Gastroesophageal sphincter (tissue), 3 donors: ENCODE measurements around the gene CSGALNACT2.

Source experiments
- CTCF ChIP-seq, 4 experiments: fragments of 200-600 bp in 2 of 4; fragments of 450-650 bp in 2 of 4; sonication (generic) in 1 of 4; IDR thresholded peaks; one replicate each; pipeline ENCODE4 v1.5.1; 2017 to 2019; ENCODE audit warnings: antibody characterized with exemption in 4 of 4, mild to moderate bottlenecking in 2 of 4, moderate library complexity in 2 of 4
- POLR2AphosphoS5 ChIP-seq: sonication (generic); formaldehyde crosslinking; IDR thresholded peaks from one replicate; pipeline ENCODE4 v1.6.1; 2017; ENCODE audit warnings: antibody characterized with exemption

GRCh38 chr10:43155221-43155620, 17.0 kb downstream of the CSGALNACT2 start:
- TF ChIP-seq CTCF (IDR thresholded peaks at IDR 0.05) (no peak), POLR2AphosphoS5 (no peak)
